Effector CD8-positive, alpha-beta T cell (primary cell): ENCODE measurements around the gene TMEM270.
"Not testable (repeated sequence)": the region's sequence is repeated elsewhere in the genome, so short reads cannot be mapped to it uniquely, and the experiment has no call there.

ENCODE experiments used
- DNase-seq: peaks from one replicate; lab custom pipeline; 2025; lab: John Stamatoyannopoulos, UW

TMEM270 gene

GRCh38 chr7:73832806-73833205 is 28.2 kb upstream of the TMEM270 start:
- no peak for DNase-seq

- DNase-seq, result no peak
Measured at GRCh38 chr7:73833251-73833919, 27.6 kb upstream of the TMEM270 start.

DNA sequence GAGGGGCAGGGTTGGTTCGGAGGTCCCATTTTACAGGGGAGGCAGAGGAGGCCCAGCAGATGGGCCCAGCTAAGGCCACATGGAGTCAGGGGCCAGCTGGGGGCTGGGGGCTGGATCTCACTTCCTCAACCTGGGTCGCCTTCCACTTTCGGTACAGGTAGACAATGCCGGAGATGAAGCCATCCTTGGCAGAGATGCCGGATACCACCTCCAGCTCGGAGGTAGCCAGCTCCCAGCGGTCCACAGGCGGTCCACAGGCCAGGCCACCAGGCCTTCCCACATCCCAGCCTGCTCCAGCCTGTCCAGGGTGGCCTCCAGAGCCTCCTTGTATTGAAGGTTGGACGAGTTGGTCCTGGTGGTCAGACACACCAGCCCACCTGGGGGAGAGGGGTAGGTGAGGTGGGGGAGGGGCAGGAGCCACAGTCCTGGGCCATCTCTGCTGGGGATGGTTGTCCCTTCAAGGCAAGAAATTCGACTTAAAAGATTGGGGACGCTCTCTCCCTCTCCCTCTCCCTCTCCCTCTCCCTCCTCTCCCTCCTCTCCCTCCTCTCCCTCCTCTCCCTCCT is 26.2 kb upstream of the TMEM270 start:
- DNase-seq, result no peak

DNA sequence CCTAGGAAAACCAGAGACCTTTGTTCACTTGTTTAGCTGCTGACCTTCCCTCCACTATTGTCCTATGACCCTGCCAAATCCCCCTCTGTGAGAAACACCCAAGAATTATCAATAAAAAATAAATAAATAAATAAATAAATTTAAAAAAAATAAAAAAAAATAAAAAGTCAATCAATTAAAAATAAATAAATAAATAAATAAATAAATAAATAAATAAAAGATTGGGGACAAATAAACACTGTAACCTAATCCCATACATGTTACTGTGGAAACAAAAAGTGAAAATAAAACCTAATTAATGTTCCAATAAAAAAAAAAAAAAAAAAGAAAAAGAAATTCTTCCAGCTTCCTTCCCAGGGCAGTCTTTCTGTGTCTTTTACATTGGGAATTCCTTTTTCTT is 23.8 kb upstream of the TMEM270 start:
- not testable (repeated sequence) for DNase-seq

DNA sequence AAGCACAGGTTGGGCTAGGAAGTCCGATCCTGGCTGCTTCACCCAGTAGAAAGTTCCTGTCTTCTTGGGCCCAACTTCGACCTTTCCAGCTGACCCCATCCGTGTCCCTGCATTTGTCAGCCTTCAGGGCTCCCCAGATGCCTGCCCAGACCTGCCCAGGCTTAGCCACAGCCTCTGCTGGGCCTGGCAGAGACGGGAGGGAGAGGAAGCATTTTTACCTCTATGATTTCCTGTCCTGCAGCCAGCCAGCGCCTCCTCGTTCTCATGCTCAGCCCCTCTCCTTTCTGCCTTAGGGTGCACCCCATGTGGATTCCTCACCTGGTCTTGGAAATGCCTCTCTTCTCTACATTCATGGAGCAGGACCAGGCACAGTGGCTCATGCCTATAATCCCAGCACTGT is 22.3 kb upstream of the TMEM270 start:
- DNase-seq, result no peak

GRCh38 chr7:73839290-73839689 is 21.7 kb upstream of the TMEM270 start:
- DNase-seq, result no peak

DNA sequence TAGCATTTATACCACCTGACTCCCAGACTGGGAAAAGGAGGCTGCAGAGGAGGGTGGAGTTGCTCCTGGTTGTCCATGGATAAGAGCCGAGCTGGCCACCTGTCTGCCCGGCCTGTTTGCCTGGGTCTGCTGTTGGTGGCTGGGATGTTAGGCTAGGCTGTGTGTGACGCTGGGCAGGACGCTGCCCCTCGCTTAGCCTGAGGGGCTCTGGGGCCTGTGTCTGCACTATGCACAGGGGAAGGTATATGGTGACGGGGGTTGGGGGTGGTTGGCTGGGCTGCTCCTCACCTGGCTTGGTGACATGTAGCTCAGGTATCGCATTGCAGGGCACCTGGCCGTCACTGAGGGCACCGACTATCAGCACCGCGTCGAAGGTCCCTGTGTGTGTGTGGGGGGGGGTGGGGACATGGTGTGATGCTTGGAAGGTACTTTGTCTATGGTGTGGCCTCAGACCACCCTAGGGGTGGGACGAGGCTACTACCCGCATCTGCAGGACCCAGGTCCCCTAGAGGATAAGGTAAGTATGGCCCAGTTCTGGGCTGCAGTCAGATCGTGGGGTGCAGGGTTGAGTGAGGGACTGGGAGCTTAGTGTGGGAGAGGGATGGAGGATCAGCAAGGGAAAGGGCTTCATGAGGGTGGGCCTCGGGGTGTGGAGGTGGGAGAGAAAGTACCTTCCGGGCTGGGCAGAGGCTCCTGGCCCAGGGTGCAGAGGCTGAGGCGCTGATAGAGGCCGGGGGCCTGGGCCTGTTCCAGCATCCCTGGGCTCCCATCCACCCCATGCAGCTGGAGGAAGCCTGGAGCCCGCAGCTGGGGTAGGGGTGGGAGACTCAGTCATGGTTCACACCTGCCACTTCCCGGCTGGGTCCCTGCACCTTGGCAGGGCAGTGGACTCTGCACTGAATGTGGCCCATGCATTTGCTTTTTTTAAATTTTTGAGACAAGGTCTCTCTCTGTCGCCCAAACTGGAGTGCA is 20.9 kb upstream of the TMEM270 start:
- no peak for DNase-seq

DNA sequence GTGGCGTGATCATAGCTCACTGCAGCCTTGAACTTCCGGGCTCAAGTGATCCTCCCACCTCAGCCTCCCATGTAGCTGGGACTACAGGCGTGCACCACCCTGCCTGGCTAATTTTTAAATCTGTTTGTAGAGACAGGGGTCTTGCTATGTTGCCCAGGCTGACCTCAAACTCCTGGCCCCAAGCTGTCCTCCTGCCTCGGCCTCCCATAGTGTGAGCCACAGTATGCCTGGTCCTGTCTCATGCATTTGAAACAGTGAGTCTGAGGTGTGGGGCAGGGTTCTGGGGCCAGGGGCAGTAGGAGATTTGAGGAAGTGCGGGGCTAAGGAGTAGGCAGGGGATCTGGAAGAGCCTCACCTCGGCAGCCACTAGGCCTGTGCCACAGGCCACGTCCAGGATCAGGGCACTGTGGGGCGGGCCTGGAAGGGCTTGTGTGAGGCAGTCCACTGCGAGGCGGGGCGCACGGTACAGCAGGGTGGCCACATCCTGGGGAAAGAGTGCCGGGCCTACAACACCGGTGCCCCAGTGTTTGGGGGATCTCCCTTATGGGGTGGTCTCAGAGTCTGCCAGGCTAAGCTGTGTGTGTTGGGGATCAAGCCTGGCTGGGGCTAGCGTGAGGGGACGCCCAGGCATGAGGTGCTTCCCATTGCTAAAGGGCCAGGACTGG is 20.1 kb upstream of the TMEM270 start:
- no peak for DNase-seq

- no peak for DNase-seq
Measured at GRCh38 chr7:73841689-73842066, 19.3 kb upstream of the TMEM270 start.

- DNase-seq, result peak; percentile 83
Measured at GRCh38 chr7:73842067-73842976, 18.6 kb upstream of the TMEM270 start, which contains the start of gene METTL27. Gene METTL27 (minus strand): TSS chr7:73842516. CDS start chr7:73842140, 376 bp downstream.

DNA sequence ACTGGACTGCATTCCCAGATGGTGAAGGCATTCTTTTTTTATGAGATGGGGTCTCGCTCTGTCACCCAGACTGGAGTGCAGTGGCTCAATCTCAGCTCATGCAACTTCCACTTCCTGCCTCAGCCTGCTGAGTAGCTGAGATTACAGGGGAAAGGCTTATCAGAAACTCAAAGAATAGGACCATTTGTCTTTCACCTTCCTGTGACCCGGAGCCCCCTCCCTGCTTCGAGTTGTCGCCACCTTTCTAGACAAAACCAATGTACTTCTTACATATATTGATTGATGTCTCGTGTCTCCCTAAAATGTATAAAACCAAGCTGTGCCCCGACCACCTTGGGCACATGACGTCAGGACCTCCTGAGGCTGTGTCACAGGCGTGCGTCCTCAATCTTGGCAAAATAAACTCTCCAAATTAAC is 16.8 kb upstream of the TMEM270 start:
- no peak for DNase-seq

DNA sequence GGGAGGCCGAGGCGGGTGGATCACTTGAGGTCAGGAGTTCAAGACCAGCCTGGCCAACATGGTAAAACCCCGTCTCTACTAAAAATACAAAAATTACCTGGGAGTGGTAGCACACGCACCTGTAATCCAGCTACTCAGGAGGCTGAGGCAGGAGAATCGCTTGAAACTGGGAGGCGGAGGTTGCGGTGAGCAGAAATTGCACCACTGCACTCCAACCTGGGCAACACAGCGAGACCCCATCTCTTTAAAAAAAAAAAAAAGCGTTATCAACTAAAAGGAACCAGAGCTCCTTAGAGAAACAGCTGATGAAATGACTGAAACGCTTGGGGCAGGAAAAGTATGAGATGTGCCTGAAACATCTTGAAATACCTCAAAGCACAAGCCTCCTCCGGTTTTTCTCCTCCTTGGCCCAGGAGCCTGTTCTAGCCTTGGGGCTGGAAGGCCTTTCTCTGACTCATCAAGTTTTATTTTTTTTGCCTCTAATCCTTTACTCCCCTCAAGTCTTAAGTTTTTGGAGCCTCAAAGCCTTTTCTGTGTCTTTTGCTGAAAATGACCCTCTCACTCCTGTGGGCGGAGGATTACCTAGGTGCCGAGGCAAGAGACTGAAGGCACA is 16.0 kb upstream of the TMEM270 start:
- DNase-seq, result no peak

DNA sequence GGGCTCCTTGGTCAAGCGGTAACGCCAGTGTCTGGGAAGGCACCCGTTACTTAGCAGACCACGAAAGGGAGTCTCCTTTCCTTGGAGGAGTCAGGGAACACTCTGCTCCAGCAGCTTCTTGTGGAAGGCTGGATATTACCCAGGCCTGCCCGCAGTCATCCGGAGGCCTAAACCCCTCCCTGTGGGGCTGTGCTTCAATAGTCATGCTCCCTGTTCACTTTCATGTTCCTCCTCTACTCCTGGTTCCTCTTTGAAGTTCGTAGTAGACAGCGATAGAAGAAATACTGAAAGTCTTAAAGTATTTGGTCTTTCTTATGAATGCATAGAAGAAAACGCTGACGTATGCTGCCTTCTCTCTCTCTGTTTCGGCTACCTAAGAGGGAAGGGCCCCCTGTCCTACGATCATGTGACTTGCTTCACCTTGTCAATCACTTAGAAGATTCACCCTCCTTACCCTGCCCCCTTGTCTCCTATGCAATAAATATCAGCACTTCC is 15.2 kb upstream of the TMEM270 start:
- DNase-seq, result not testable (repeated sequence)

DNA sequence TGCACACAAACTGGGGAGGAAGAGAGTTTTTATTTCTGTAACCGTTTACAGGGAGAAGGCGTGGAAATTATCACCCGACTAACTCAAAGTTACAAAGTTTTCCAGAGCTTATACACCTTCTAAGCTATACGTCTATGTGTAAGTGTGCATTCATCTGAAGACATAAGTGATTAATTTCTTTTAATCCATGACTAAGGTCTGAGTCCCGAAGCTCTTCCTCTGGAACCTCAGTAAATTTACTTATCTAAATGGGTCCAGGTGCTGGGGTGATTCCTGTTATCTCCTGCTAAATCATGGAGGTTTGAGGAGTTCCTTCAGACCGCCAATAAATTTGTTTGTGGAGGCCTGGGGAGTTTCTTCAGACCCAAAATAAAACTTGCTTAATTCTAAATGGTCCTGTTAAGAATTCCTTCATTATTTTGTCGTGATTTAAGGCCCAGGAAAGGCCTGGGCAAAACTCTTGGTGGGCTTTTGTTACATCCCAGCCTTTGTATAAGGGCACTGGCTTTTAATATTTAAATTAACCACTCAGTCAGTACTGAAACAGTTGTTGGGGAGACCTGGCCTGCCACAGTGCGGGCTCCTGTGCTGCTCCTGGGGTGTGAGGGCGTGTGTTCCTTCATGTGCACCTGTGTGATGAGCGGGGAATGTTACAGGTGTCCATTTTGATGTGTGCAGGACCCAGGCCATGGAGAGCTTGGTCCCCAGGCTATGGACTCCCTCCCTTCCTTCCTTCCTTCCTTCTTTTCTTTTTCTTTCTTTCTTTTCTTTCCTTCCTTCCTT is 12.8 kb upstream of the TMEM270 start:
- DNase-seq, result no peak

DNA sequence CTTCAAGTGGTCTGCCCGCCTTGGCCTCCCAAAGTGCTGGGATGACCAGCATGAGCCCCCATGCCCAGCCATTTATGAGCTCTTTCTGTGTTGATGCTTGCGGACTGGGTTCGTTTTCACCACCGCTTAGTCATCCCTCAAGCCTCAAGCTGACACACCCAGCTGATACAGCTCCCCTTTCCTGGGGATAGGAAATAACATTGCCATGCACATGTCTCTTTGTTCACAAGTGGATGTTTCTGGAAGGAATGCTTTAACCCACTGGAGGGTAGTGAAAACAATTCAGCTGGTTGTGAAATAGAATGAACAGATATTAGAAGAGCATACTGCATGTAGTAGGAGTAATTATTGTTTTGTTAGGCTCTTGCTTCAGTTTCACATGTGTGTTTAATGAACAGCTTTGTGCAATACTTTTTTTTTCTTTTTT is 10.2 kb upstream of the TMEM270 start:
- DNase-seq, result no peak

GRCh38 chr7:73851410-73852338 is 9.3 kb upstream of the TMEM270 start:
- no peak for DNase-seq

DNA sequence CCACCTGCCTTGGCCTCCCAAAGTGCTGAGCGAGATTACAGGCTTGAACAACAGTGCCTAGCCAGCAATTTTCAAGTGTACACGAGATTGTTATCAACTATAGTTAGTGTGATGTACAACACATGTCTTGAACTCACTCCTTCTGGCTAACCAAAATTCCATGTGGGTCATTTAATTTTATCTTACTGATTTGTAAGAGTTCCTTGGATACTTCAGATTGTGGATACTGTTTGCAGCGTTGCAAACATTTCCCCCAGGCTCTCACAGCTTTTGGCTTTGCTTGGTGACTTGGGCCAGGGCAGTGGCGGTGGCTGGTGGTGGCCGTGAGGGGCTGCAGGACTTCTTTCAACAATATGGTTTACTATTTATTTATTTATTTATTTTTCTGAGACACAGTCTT is 8.5 kb upstream of the TMEM270 start:
- DNase-seq, result no peak

- no peak for DNase-seq
Measured at GRCh38 chr7:73856941-73857340, 4.0 kb upstream of the TMEM270 start.
